ENCODE data around the gene SLC45A3.
A peak's percentile ranks its signal among the peaks of the same experiment; 100 is the strongest.
"Not testable (repeated sequence)": the region's sequence is repeated elsewhere in the genome, so short reads cannot be mapped to it uniquely, and the experiment has no call there.

SLC45A3 gene

DNA sequence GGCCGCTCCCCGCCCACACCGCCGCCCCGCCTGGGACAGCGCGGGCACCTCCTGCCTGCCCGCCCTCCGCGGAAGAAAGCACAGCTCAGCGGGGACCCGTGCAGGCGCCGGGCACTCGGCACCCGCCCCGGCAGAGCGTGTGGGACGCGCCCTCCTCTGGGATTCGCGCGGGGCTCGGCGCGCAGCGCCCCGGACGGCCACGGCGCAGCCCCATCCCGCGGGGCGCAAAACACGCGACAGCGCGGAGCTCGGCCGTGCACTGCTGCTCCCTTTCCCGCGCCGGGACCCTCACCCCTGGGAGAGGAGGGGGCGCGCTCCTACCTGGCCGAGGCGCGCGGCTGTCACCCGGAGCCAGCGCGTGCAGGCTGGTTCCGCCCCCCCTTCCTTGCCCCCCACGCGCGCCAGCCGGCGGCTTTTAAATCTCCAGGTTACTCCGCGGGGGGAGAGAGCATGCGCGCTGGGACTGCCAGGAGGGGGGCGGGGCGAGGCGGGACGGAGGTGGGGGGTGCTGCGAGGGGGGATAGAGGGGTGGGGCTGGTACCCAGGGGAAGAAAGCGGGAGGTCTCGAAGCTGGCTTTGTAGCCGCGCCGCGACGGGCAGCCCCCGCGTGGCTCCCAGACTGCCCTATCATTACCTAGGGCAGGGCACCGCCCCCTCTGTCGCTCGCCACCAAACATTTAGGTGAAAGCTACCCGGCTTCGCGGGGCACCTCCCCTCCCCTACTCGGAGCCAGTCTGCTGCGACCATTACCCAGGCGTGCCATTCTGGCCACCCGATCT lies at the start of gene SLC45A3:
Gene SLC45A3, minus strand, starts transcription at position 437 of the 779 bp plus-strand sequence. CDS start 15,853 bp downstream, outside the sequence.
- DNase-seq = peak in 25 of 56 donors; percentile 24 to 68 (median 48)

DNA sequence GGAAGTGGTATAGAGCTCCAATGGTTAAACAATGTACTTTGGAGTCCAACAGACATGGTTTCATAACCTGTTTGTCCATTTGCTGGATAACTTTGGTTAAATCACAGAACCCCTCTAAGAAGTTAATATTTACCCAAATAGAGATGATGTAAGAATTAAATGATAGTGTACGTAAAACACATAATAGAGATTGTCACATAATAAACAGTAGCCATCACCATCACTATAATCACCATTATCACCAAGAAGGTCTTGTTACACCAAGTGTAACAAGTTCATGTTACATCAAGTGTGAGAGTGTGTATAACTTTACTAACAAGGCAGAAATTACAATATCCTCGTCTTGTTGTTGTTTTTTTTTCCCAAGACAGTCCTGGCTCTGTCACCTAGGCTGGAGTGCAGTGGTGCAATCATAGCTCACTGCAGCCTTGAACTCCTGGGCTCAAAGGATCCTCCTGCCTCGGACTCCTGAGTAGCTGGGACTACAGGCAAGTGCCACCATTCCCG lies 46.4 kb upstream of the SLC45A3 start:
- DNase-seq = no peak

DNA sequence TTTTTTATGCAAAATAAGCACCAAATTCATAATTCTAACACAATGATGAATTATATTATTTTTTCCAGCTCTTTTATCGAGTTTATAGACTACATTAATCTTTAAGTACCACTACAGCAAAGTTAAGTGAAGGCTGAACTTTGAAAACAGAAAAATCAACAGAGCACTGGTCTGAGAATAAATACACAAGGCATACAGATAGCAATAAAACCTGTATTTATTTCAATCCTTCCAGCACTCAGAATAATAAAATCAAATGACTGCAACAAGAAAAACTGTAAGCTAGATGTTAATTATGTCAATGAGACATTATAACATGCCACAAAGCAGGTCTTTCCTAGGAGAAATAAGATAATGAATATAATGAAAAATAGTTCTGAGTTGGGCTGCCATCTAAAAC lies 45.2 kb upstream of the SLC45A3 start:
- DNase-seq = no peak

- not testable (repeated sequence) for DNase-seq
These were observed 40.4 kb upstream of the SLC45A3 start for GRCh38 chr1:205720740-205721139.

GRCh38 chr1:205719762-205720161 lies 39.5 kb upstream of the SLC45A3 start:
- no peak for DNase-seq

- no peak for DNase-seq
These were observed 38.7 kb upstream of the SLC45A3 start for GRCh38 chr1:205719015-205719414.

DNA sequence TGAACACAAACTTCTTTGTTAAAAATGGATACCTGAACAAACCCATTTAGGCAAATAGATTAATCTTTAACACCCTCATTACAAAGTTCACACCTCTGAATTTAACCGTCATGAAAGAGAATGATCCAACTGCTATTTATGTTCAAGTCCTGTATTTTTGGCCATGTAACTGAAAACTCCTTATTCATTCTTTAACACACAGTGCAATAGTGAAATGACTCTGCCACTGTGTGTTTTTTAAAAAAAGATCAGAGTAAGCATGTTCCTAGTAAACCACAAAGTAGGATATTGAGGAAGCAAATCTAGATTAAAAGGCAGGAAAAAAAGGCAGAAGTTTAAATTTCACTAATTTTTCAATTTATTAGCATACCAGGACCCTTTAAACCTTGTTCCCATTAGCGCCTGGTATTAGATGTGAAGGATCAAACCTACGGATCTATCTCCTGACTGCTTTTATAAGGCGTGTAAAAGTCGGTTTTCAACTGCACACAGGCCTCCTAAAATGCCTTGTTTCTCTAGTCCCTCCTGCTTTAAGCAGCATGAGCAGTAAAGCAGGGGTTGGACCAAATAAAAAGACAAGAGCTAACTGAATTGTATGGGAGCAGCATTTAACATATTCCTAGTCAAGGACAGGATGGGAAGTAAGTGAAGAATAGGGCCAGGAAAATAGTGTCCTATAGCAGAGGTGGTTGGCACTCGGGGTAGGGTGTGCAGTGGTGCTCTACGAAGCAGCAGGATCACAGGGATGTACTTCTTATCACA lies 36.2 kb upstream of the SLC45A3 start:
- DNase-seq = no peak

- no peak for DNase-seq
These were observed 35.3 kb upstream of the SLC45A3 start for GRCh38 chr1:205715628-205716027.

GRCh38 chr1:205714906-205715246 lies 34.6 kb upstream of the SLC45A3 start:
- DNase-seq = no peak

GRCh38 chr1:205714190-205714905 lies 34.0 kb upstream of the SLC45A3 start:
- DNase-seq = peak in 9 of 56 donors; percentile 3 to 22 (median 10)

DNA sequence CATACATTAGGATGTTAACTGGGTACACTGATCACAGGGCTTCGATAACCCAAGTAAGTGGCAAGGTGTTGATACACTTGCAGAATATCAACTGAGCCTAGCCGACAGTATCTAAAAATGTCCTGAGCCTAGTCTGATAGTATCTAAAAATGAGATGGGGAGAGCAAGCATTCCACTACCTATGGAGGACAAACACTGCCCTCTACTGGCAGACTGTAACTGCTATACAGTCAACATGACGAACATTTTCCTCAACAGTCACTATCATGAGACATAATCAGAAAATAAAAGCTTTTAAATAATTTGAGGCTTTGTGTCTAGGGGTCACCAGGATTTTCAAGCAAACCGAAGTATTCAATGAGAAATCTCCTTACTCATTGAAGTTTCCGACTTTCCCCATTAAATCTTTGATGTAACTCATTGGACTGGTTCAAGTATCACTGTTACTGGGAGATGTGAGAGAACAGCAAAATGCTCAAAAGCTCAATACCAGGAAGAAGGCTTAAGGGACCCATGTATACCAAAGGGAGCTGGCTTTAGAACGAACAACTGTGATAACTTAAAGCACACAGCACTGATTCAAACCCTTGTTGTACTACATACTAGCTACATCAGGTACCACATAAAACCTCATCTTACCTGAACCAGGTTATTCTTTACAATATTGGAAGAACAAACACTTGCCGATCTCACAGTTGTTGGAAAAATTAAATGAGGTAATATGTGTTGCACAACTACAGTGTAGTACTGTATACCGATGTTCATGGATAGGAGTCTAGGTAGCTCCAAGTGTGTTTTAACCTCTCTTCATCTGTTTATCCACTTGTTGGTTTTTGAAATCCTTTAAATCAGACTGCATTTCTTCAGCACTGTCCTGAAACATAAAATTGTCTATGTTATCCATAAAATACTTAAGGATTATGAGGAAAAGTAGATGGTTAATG lies 31.1 kb upstream of the SLC45A3 start:
- peak in 33 of 56 donors; percentile 7 to 90 (median 32) for DNase-seq

GRCh38 chr1:205710201-205711062 lies 30.1 kb upstream of the SLC45A3 start:
- DNase-seq = no peak

GRCh38 chr1:205709640-205710039 lies 29.3 kb upstream of the SLC45A3 start:
- no peak for DNase-seq

DNA sequence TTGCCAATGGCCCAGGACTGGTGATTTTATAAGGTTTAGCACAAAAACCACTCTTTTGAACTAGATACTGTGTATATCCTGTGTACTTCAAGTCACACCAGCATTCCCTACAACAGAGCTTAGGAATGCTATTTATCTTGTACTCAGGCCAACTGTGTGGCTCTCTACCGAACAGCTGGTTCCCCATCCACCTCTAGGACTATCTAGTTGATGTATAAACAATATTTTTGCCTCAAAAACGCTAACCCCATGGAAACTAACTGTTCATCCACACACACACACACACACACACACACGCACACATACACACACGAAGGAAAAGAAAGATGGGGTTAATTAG lies 28.7 kb upstream of the SLC45A3 start:
- DNase-seq = no peak

DNA sequence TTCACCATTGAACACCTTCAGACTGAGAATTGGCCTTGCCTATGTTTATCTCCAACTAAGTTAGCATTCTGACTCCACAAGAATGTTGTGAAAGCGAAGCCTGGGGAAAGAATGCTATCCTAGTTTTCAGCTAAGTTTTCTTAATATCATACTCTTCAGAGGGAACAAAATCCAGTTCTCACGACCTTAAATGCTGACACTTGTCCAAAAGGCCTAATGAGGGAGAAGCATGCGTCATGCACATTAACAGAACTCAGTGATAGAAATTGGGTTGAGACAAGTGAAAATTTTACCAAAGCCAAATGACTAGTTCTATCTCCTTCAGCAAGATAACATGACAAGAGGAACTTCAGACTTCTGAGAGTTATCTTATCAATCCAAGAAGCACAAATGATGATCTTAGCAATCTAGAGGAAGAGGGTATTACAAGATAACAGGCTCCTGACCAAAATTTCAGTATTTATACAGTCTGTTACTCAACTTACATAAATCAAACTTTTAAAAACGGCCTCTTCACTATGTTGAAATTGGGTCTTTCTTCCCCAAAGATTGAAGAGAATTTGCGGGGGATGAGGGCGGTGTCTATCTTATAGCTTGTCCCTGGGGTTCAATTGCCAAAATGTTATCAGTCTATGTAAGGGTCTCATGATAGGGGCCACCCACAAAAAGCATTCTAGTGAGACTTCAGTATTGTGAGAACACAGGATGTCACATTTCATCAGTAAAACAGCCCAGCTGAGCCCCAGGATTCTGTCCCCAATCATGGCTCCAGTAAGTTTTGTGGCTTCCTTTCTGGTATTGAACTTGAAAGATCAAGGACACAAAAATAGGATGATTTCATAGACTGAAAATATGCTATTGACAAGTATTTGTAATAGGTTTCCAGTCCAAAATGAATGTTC lies 26.5 kb upstream of the SLC45A3 start:
- DNase-seq = no peak

- no peak for DNase-seq
These were observed 24.6 kb upstream of the SLC45A3 start for GRCh38 chr1:205704903-205705302.

DNA sequence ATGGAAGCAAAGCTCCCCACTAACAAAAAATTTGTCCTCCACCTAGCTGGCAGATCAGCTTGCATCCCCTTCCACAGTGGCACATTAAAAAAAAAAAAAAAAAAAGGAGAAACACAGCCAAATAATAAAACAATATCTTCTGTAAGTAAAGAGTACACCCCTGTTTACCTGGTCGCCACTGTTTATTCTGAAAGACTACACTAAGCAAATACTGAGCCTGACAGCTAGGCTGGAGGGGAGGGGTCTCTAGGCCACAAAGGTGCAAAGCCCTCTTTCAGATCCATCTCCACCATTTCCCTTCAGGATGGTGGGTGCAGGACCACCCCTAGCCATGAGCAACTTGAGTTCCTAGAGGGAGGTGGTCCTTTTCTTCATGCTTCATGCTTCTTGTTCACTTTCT lies 22.8 kb upstream of the SLC45A3 start:
- DNase-seq = no peak

DNA sequence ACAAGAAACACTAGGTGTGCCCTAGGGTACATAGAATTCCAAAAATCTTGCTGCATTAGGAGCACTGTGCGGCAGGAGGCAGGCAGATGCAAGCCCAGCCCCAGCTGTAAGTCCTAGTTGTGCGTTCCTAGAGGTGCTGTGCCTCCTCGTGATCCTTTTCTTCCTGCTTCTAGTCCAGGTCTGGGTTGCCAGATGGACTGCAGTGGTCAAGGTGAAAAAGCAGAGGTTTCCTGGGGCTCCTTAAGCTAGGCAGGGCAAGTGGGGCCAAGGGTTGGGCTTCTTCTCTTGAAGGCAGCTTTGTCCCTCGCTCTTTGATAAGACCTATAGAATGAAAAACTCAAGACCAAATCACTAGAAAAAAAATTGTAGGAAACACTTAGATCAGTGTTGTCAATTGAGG lies 21.6 kb upstream of the SLC45A3 start:
- DNase-seq = no peak

- no peak for DNase-seq
These were observed 21.1 kb upstream of the SLC45A3 start for GRCh38 chr1:205701420-205701819.

Data from amygdala (tissue), 56 donors.